HepG2 (cell line): ENCODE measurements around the gene TDG. TPM values are rescaled to one million over a fixed set of nuclear protein-coding genes. Genes with fewer than 3 reads are reported as not detected.

Experiments used
- DPF2 ChIP-seq: sonication (generic); formaldehyde crosslinking; IDR thresholded peaks from 2 replicates; pipeline ENCODE4 v1.4.0; 2020; ENCODE audit warnings: mild to moderate bottlenecking, low read depth, missing genetic modification reagents, borderline replicate concordance
- IRF2 ChIP-seq: IDR thresholded peaks from 2 replicates; pipeline ENCODE4 v1.6.1; 2018; ENCODE audit warnings: missing genetic modification reagents, missing compliant biosample characterization
- KMT2B ChIP-seq: IDR thresholded peaks from 2 replicates; pipeline ENCODE4 v1.6.1; 2016; ENCODE audit warnings: missing genetic modification reagents, missing compliant biosample characterization
- NFYC ChIP-seq: IDR thresholded peaks from 2 replicates; pipeline ENCODE4 v1.6.1; 2016; ENCODE audit warnings: missing genetic modification reagents, missing compliant biosample characterization
- POLR2G ChIP-seq: fragments of 200-400 bp; formaldehyde crosslinking; IDR thresholded peaks from 2 replicates; pipeline ENCODE4 v1.6.1; 2018; ENCODE audit warnings: mild to moderate bottlenecking, low read depth, low read length, moderate library complexity
- TAF1 ChIP-seq: sonication (generic); formaldehyde crosslinking; IDR thresholded peaks from 2 replicates; pipeline ENCODE4 v1.4.0; 2020; ENCODE audit warnings: missing genetic modification reagents
- ZNF232 ChIP-seq: sonication (generic); formaldehyde crosslinking; IDR thresholded peaks from 2 replicates; pipeline ENCODE4 v1.4.0; 2020; ENCODE audit warnings: missing genetic modification reagents, borderline replicate concordance
- ZNF256 ChIP-seq: sonication (generic); formaldehyde crosslinking; conservative IDR thresholded peaks from 2 replicates; pipeline ENCODE4 v1.4.0; 2020; ENCODE audit warnings: missing genetic modification reagents
- ZNF567 ChIP-seq: sonication (generic); formaldehyde crosslinking; IDR thresholded peaks from 2 replicates; pipeline ENCODE4 v1.8.1; 2023; ENCODE audit warnings: mild to moderate bottlenecking, missing genetic modification reagents, borderline replicate concordance
- ZNF709 ChIP-seq: sonication (generic); formaldehyde crosslinking; IDR thresholded peaks from 2 replicates; pipeline ENCODE4 v1.5.0; 2020; ENCODE audit warnings: mild to moderate bottlenecking, missing genetic modification reagents
- ZNF792 ChIP-seq: IDR thresholded peaks from 2 replicates; pipeline ENCODE4 v1.6.1; 2016
- polyA plus RNA-seq, 8 experiments: library from polyadenylated mRNA; depleted of rRNA in 3 of 8; stranded (reverse) in 7 of 8; unstranded in 1 of 8; fragments of >200 nt; fragmentation: Illumina TruSeq in 4 of 8; extraction: Trizol in 4 of 8; gene quantifications; 2 replicates each; pipeline versions ENCODE4 v1.2.1 to v1.2.3, GENCODE V29; 2011 to 2016; ENCODE audit warnings: low read depth in 4 of 8, missing spikeins in 1 of 8, mixed read lengths in 1 of 8; ENCODE audit not compliant: insufficient read depth in 1 of 8
- total RNA-seq, 5 experiments: library from RNA; depleted of rRNA; stranded (reverse); fragments of >200 nt; fragmentation: Illumina TruSeq; extraction: Trizol; gene quantifications; 2 replicates each; pipeline ENCODE4 v1.2.3, GENCODE V29; 2016; ENCODE audit warnings: low read depth in 1 of 5
- TF ChIP-seq, protein P1 (sequence below): sonication (generic); formaldehyde crosslinking; IDR thresholded peaks from 2 replicates; pipeline ENCODE4 v1.4.0; 2020; ENCODE audit warnings: low read depth, mild to moderate bottlenecking, missing genetic modification reagents
- TF ChIP-seq, protein P2 (sequence below): sonication (generic); formaldehyde crosslinking; IDR thresholded peaks from 2 replicates; pipeline ENCODE4 v1.5.1; 2020; ENCODE audit warnings: missing genetic modification reagents, mild to moderate bottlenecking, borderline replicate concordance
- TF ChIP-seq, protein P3 (sequence below): sonication (generic); formaldehyde crosslinking; IDR thresholded peaks from 2 replicates; pipeline ENCODE4 v1.8.0; 2022; ENCODE audit warnings: mild to moderate bottlenecking, missing genetic modification reagents, moderate library complexity
- TF ChIP-seq, protein P4 (sequence below): fragments of 450-650 bp; IDR thresholded peaks from 2 replicates; pipeline ENCODE4 v1.6.1; 2017; ENCODE audit warnings: mild to moderate bottlenecking
- TF ChIP-seq, protein P5 (sequence below): sonication (generic); formaldehyde crosslinking; IDR thresholded peaks from 2 replicates; pipeline ENCODE4 v1.4.0; 2020; ENCODE audit warnings: missing genetic modification reagents, borderline replicate concordance

Gene TDG
- total and polyA plus RNA-seq, 2 of the 13 experiments (the other 11 are each of a cell fraction or from before 2014, with no cell fraction given), result 14.2 to 19.5 TPM

DNA sequence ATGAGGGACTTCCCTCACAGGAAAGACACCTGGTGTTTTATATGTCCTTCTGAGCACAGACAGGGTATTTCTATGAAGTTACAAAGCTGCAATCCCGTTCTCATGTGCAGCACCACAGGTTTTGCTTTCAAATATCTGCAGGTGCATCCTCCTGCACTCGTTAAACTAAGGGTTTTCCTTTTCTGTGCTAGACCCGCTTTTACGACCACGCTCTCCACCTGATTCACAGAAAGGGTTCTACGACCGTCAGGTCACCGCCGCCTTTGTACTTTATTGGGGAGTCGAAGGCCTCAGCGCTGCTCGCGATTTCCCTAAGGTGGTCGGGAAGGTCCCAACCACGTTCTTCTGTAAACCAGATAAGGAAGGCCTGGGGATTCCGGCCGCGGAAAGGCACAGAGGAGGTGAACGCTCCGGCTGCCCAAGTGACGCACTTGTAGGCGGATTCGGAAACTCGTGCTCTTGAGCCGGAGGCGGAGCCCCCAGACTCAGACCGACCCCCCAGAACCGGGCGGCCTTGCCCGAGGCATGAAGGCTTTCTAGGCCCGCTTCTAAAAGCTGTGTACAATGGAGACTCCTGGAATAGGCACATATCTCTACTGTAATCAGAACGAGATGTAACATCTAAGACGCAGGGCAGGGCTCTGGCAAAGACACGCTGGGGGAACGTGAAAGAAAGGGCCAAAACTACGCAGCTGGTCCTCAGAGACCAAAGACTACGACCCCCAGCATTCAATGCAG is 36.5 kb upstream of the TDG start (continued):
- TF ChIP-seq, protein P1, sequence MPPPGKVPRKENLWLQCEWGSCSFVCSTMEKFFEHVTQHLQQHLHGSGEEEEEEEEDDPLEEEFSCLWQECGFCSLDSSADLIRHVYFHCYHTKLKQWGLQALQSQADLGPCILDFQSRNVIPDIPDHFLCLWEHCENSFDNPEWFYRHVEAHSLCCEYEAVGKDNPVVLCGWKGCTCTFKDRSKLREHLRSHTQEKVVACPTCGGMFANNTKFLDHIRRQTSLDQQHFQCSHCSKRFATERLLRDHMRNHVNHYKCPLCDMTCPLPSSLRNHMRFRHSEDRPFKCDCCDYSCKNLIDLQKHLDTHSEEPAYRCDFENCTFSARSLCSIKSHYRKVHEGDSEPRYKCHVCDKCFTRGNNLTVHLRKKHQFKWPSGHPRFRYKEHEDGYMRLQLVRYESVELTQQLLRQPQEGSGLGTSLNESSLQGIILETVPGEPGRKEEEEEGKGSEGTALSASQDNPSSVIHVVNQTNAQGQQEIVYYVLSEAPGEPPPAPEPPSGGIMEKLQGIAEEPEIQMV (CRISPR knock-in tag), result no peak
- TF ChIP-seq, protein P2, sequence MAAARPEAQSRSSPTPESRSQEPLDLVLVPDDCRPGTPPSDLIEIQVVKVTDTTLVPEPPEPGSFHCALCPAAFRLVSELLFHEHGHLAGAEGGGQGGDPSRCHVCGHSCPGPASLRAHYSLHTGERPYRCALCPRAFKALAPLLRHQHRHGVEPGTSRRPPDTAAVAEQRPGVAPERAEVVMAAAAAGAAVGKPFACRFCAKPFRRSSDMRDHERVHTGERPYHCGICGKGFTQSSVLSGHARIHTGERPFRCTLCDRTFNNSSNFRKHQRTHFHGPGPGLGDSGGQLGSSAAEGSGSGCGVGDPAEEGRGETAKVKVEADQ (CRISPR knock-in tag), result no peak
- TF ChIP-seq ZNF567 (CRISPR knock-in tag) (no peak), TAF1 (CRISPR knock-in tag) (peak; percentile 77), NFYC (CRISPR knock-in tag) (no peak), IRF2 (peak; percentile 45), KMT2B (peak; percentile 33; the same call in 1 of the 2 replicates), ZNF709 (CRISPR knock-in tag) (no peak), ZNF232 (CRISPR knock-in tag) (no peak), ZNF256 (CRISPR knock-in tag) (0 out of 2 replicates have a peak, but pooled peaks have one; percentile 52), ZNF792 (CRISPR knock-in tag) (0 out of 2 replicates have a peak, but pooled peaks have one; percentile 62), DPF2 (CRISPR knock-in tag) (no peak), POLR2G (peak; percentile 86)
- TF ChIP-seq, protein P3, sequence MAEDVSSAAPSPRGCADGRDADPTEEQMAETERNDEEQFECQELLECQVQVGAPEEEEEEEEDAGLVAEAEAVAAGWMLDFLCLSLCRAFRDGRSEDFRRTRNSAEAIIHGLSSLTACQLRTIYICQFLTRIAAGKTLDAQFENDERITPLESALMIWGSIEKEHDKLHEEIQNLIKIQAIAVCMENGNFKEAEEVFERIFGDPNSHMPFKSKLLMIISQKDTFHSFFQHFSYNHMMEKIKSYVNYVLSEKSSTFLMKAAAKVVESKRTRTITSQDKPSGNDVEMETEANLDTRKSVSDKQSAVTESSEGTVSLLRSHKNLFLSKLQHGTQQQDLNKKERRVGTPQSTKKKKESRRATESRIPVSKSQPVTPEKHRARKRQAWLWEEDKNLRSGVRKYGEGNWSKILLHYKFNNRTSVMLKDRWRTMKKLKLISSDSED (CRISPR knock-in tag), result no peak
- TF ChIP-seq, protein P4, sequence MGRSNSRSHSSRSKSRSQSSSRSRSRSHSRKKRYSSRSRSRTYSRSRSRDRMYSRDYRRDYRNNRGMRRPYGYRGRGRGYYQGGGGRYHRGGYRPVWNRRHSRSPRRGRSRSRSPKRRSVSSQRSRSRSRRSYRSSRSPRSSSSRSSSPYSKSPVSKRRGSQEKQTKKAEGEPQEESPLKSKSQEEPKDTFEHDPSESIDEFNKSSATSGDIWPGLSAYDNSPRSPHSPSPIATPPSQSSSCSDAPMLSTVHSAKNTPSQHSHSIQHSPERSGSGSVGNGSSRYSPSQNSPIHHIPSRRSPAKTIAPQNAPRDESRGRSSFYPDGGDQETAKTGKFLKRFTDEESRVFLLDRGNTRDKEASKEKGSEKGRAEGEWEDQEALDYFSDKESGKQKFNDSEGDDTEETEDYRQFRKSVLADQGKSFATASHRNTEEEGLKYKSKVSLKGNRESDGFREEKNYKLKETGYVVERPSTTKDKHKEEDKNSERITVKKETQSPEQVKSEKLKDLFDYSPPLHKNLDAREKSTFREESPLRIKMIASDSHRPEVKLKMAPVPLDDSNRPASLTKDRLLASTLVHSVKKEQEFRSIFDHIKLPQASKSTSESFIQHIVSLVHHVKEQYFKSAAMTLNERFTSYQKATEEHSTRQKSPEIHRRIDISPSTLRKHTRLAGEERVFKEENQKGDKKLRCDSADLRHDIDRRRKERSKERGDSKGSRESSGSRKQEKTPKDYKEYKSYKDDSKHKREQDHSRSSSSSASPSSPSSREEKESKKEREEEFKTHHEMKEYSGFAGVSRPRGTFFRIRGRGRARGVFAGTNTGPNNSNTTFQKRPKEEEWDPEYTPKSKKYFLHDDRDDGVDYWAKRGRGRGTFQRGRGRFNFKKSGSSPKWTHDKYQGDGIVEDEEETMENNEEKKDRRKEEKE, result no peak
- TF ChIP-seq, protein P5, sequence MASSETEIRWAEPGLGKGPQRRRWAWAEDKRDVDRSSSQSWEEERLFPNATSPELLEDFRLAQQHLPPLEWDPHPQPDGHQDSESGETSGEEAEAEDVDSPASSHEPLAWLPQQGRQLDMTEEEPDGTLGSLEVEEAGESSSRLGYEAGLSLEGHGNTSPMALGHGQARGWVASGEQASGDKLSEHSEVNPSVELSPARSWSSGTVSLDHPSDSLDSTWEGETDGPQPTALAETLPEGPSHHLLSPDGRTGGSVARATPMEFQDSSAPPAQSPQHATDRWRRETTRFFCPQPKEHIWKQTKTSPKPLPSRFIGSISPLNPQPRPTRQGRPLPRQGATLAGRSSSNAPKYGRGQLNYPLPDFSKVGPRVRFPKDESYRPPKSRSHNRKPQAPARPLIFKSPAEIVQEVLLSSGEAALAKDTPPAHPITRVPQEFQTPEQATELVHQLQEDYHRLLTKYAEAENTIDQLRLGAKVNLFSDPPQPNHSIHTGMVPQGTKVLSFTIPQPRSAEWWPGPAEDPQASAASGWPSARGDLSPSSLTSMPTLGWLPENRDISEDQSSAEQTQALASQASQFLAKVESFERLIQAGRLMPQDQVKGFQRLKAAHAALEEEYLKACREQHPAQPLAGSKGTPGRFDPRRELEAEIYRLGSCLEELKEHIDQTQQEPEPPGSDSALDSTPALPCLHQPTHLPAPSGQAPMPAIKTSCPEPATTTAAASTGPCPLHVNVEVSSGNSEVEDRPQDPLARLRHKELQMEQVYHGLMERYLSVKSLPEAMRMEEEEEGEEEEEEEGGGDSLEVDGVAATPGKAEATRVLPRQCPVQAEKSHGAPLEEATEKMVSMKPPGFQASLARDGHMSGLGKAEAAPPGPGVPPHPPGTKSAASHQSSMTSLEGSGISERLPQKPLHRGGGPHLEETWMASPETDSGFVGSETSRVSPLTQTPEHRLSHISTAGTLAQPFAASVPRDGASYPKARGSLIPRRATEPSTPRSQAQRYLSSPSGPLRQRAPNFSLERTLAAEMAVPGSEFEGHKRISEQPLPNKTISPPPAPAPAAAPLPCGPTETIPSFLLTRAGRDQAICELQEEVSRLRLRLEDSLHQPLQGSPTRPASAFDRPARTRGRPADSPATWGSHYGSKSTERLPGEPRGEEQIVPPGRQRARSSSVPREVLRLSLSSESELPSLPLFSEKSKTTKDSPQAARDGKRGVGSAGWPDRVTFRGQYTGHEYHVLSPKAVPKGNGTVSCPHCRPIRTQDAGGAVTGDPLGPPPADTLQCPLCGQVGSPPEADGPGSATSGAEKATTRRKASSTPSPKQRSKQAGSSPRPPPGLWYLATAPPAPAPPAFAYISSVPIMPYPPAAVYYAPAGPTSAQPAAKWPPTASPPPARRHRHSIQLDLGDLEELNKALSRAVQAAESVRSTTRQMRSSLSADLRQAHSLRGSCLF (CRISPR knock-in tag), result no peak
